Neural progenitor cell (in vitro differentiated cells): ENCODE measurements around the gene CATSPER3. TPM values are rescaled to one million over a fixed set of nuclear protein-coding genes. Genes with fewer than 3 reads are reported as not detected.

Source experiments
- DNase-seq: peaks from one replicate; pipeline ENCODE4 v3.0.0-alpha.2; 2016; ENCODE audit warnings: low spot score
- H2AFZ ChIP-seq: fragments of 200-600 bp; sonication (generic); replicated peaks from 2 replicates; pipeline ENCODE4 v1.6.1; 2016; ENCODE audit warnings: antibody characterized with exemption
- H3F3A ChIP-seq: fragments of 200-600 bp; sonication (generic); 2 replicates; pipeline ENCODE4 v1.6.1; 2016; ENCODE audit warnings: antibody characterized with exemption, low read depth
- H3K27ac ChIP-seq: fragments of 200-600 bp; sonication (generic); 2 replicates; pipeline ENCODE4 v1.5.1; 2016; ENCODE audit warnings: mild to moderate bottlenecking
- H3K27me3 ChIP-seq: fragments of 200-600 bp; sonication (generic); 2 replicates; pipeline ENCODE4 v1.6.1; 2016; ENCODE audit warnings: mild to moderate bottlenecking, moderate library complexity
- H3K36me3 ChIP-seq: fragments of 200-600 bp; sonication (generic); 2 replicates; pipeline ENCODE4 v1.5.1; 2016
- H3K4me1 ChIP-seq: fragments of 200-600 bp; sonication (generic); 2 replicates; pipeline ENCODE4 v1.6.1; 2016; ENCODE audit warnings: mixed run types
- H3K4me2 ChIP-seq: fragments of 200-600 bp; sonication (generic); 2 replicates; pipeline ENCODE4 v1.6.1; 2016
- H3K4me3 ChIP-seq: fragments of 200-600 bp; sonication (generic); 2 replicates; pipeline ENCODE4 v1.5.1; 2016
- H3K79me2 ChIP-seq: fragments of 200-600 bp; sonication (generic); 2 replicates; pipeline ENCODE4 v1.6.1; 2016; ENCODE audit warnings: low read depth
- H3K9ac ChIP-seq: fragments of 200-600 bp; sonication (generic); 2 replicates; pipeline ENCODE4 v1.6.1; 2016
- H3K9me3 ChIP-seq: fragments of 200-600 bp; sonication (generic); 2 replicates; pipeline ENCODE4 v1.5.1; 2016; ENCODE audit warnings: low read depth
- H4K20me1 ChIP-seq: fragments of 200-600 bp; sonication (generic); 2 replicates; pipeline ENCODE4 v1.6.1; 2016; ENCODE audit warnings: low read depth
- H3K27ac Mint-ChIP-seq: 3 replicates; pipeline ENCODE4 v1.8.0; 2021; ENCODE audit warnings: mixed read lengths
- H3K27me3 Mint-ChIP-seq: 2 replicates; pipeline ENCODE4 v1.8.0; 2022; ENCODE audit warnings: low read depth, mild to moderate bottlenecking, inconsistent platforms, moderate library complexity, mixed read lengths; ENCODE audit not compliant: insufficient read depth
- H3K36me3 Mint-ChIP-seq: 3 replicates; pipeline ENCODE4 v1.8.0; 2021; ENCODE audit warnings: mixed read lengths
- H3K4me1 Mint-ChIP-seq: 3 replicates; pipeline ENCODE4 v1.8.0; 2021; ENCODE audit warnings: mixed read lengths
- H3K4me3 Mint-ChIP-seq: 3 replicates; pipeline ENCODE4 v1.8.0; 2021; ENCODE audit warnings: mild to moderate bottlenecking, moderate library complexity, mixed read lengths
- H3K9me3 Mint-ChIP-seq: 3 replicates; pipeline ENCODE4 v1.8.0; 2020; ENCODE audit warnings: mixed read lengths
- CTCF ChIP-seq: fragments of 200-600 bp; sonication (generic); IDR thresholded peaks from 2 replicates; pipeline ENCODE4 v1.5.1; 2017; ENCODE audit warnings: antibody characterized with exemption, mild to moderate bottlenecking
- EZH2 ChIP-seq: fragments of 200-600 bp; sonication (generic); IDR thresholded peaks from 2 replicates; pipeline ENCODE4 v1.6.1; 2017; ENCODE audit warnings: antibody characterized with exemption, mild to moderate bottlenecking, moderate library complexity
- EZH2phosphoT487 ChIP-seq: fragments of 200-600 bp; sonication (generic); IDR thresholded peaks from 2 replicates; pipeline ENCODE4 v1.6.1; 2017; ENCODE audit warnings: antibody characterized with exemption
- total RNA-seq: library from RNA; depleted of rRNA; stranded (reverse); fragments of >200 nt; gene quantifications from 2 replicates; pipeline ENCODE4 v1.2.3, GENCODE V29; 2015; ENCODE audit warnings: low replicate concordance

The CATSPER3 gene
- total RNA-seq, 1 donor from 2014 or later, result not detected

GRCh38 chr5:135040034-135040332 lies 72.3 kb downstream of the CATSPER3 start:
- Mint-ChIP-seq H3K27me3 (peaks cover 90% of the 10 kb centered on the region), H3K36me3 (no peaks in the 10 kb centered on the region), H3K27ac (no peak overlapping the region), H3K4me1 (peaks cover 9% of the 10 kb centered on the region), H3K4me3 (peak overlapping the region; percentile 62), H3K9me3 (peaks cover 5% of the 10 kb centered on the region)
- TF ChIP-seq CTCF (no peak), EZH2 (no peak), EZH2phosphoT487 (no peak)
- Histone ChIP-seq H3K27ac (no peak overlapping the region), H3K4me3 (peak overlapping the region; percentile 37), H3K4me1 (peaks cover 15% of the 10 kb centered on the region), H3K79me2 (no peaks in the 10 kb centered on the region), H3K4me2 (peak overlapping the region; percentile 77), H3K9me3 (no peaks in the 10 kb centered on the region), H3K9ac (no peak overlapping the region), H4K20me1 (peaks cover 76% of the 10 kb centered on the region), H3K36me3 (no peaks in the 10 kb centered on the region), H2AFZ (no peak overlapping the region), H3F3A (peaks cover 3% of the 10 kb centered on the region), H3K27me3 (peaks cover 100% of the 10 kb centered on the region)
- no peak for DNase-seq

GRCh38 chr5:135040333-135041144 lies 72.8 kb downstream of the CATSPER3 start:
- peak overlapping the region; percentile 77 for H3K4me2 ChIP-seq
- peaks cover 100% of the 10 kb centered on the region for H3K27me3 ChIP-seq
- no peaks in the 10 kb centered on the region for H3K9me3 ChIP-seq
- Mint-ChIP-seq H3K4me1 (peaks cover 9% of the 10 kb centered on the region), H3K4me3 (peak overlapping the region; percentile 62), H3K36me3 (no peaks in the 10 kb centered on the region), H3K9me3 (peaks cover 5% of the 10 kb centered on the region), H3K27me3 (peaks cover 87% of the 10 kb centered on the region), H3K27ac (no peak overlapping the region)
- peaks cover 15% of the 10 kb centered on the region for H3K4me1 ChIP-seq
- peak overlapping the region; percentile 37 for H3K4me3 ChIP-seq
- peak overlapping the region; percentile 11 for H2AFZ ChIP-seq
- no peak overlapping the region for H3K9ac ChIP-seq
- peaks cover 71% of the 10 kb centered on the region for H4K20me1 ChIP-seq
- no peak overlapping the region for H3K27ac ChIP-seq
- H3K79me2 ChIP-seq, result no peaks in the 10 kb centered on the region
- TF ChIP-seq EZH2phosphoT487 (peak; percentile 94), CTCF (no peak), EZH2 (peak; percentile 92)
- no peaks in the 10 kb centered on the region for H3K36me3 ChIP-seq
- DNase-seq, result peak; percentile 75
- H3F3A ChIP-seq, result no peaks in the 10 kb centered on the region

- no peaks in the 10 kb centered on the region for H3K36me3 ChIP-seq
- no peak overlapping the region for H3K9ac ChIP-seq
- H3K4me3 Mint-ChIP-seq, result peak overlapping the region; percentile 64
- H3K27ac ChIP-seq, result no peak overlapping the region
- H3K27me3 ChIP-seq, result peaks cover 100% of the 10 kb centered on the region
- peaks cover 15% of the 10 kb centered on the region for H3K4me1 ChIP-seq
- H3K9me3 Mint-ChIP-seq, result peaks cover 2% of the 10 kb centered on the region
- H3K4me1 Mint-ChIP-seq, result peaks cover 6% of the 10 kb centered on the region
- no peaks in the 10 kb centered on the region for H3K36me3 Mint-ChIP-seq
- H3K9me3 ChIP-seq, result no peaks in the 10 kb centered on the region
- peaks cover 83% of the 10 kb centered on the region for H3K27me3 Mint-ChIP-seq
- no peaks in the 10 kb centered on the region for H3K79me2 ChIP-seq
- H4K20me1 ChIP-seq, result peaks cover 69% of the 10 kb centered on the region
- H3F3A ChIP-seq, result no peaks in the 10 kb centered on the region
- peak overlapping the region; percentile 77 for H3K4me2 ChIP-seq
- TF ChIP-seq CTCF (no peak), EZH2 (peak; percentile 89), EZH2phosphoT487 (no peak)
- no peak overlapping the region for H2AFZ ChIP-seq
- DNase-seq, result no peak
- H3K27ac Mint-ChIP-seq, result no peak overlapping the region
- H3K4me3 ChIP-seq, result peak overlapping the region; percentile 37
These were observed 73.5 kb downstream of the CATSPER3 start for GRCh38 chr5:135041145-135041587.
